Heart right ventricle (tissue), 16 donors: ENCODE measurements around the gene MAGED1. TPM values are rescaled to one million over a fixed set of nuclear protein-coding genes. Genes with fewer than 3 reads are reported as not detected.

Experiments used
- ATAC-seq, 8 donors: fragments of 200-7000 bp; cut with Tn5 transposase; one replicate each; pipeline ENCODE4 v1.9.1; 2020; ENCODE audit warnings: mild to moderate bottlenecking in 8 of 8, moderate library complexity in 8 of 8, moderate number of reproducible peaks in 1 of 8
- DNase-seq, 2 donors: peaks; one replicate each; pipeline ENCODE4 v3.0.0-alpha.2; 2020
- H3K27ac ChIP-seq, 10 donors: fragments of 200-600 bp; sonication (generic) in 2 of 10; one replicate each; pipeline versions ENCODE4 v1.5.0 to v1.8.0; 2020 to 2022; ENCODE audit warnings: mild to moderate bottlenecking in 3 of 10
- H3K27me3 ChIP-seq, 7 donors: fragments of 200-600 bp; one replicate each; pipeline ENCODE4 v1.8.0; 2021 to 2022; ENCODE audit warnings: mild to moderate bottlenecking in 2 of 7
- H3K36me3 ChIP-seq, 9 donors: fragments of 200-600 bp; sonication (generic) in 1 of 9; one replicate each; pipeline versions ENCODE4 v1.5.0 to v1.8.0; 2020 to 2022; ENCODE audit warnings: mild to moderate bottlenecking in 2 of 9
- H3K4me1 ChIP-seq, 9 donors: fragments of 200-600 bp; sonication (generic) in 1 of 9; one replicate each; pipeline versions ENCODE4 v1.5.0 to v1.8.0; 2020 to 2022; ENCODE audit warnings: mild to moderate bottlenecking in 4 of 9
- H3K4me3 ChIP-seq, 10 donors: fragments of 200-600 bp; sonication (generic) in 2 of 10; one replicate each; pipeline versions ENCODE4 v1.5.0 to v1.8.0; 2020 to 2022; ENCODE audit warnings: mild to moderate bottlenecking in 7 of 10, moderate library complexity in 2 of 10
- H3K9me3 ChIP-seq, 11 donors: fragments of 200-600 bp in 10 of 11; sonication (generic) in 2 of 11; one replicate each; pipeline versions ENCODE4 v1.5.0 to v1.8.0; 2013 to 2022; ENCODE audit warnings: mild to moderate bottlenecking in 2 of 11, control low read depth in 1 of 11, moderate library complexity in 1 of 11
- WGBS, 2 donors: extraction: QIAGEN DNeasy Blood & Tissue Kit; methylation state at CpG; one replicate each; pipeline ENCODE4 v1.1.7; 2013; ENCODE audit warnings: inconsistent platforms in 1 of 2; 5-methylcytosine and 5-hydroxymethylcytosine counted together
- intact Hi-C, 10 donors: fragments of 100-400 bp; cut with DNase I; formaldehyde crosslinking; loops; one replicate each; pipeline versions ENCODE4 v1.11.1 to v1.14.2; 2022
- polyA plus RNA-seq, 2 donors: library from polyadenylated mRNA; stranded (reverse); fragments of 200-250 nt; gene quantifications; one replicate each; pipeline ENCODE4 v1.2.3, GENCODE V29; 2013
- total RNA-seq, 10 donors: library from RNA; stranded (reverse); fragmentation: NEBNext Ultra II Directional in 3 of 10; extraction: Animal tissue kit (Norgen Biotek cat#: 25700) in 3 of 10; gene quantifications; one replicate each; pipeline versions ENCODE4 v1.2.1 to v1.2.4, GENCODE V29; 2021 to 2023
- TF ChIP-seq, protein P1 (sequence below), 9 donors: fragments of 200-600 bp; sonication (generic) in 2 of 9; IDR thresholded peaks; one replicate each; pipeline versions ENCODE4 v1.5.0 to v1.8.0; 2021 to 2022; ENCODE audit warnings: antibody characterized with exemption in 9 of 9, mild to moderate bottlenecking in 5 of 9, moderate library complexity in 1 of 9
- donor health status: Arrhythmogenic right ventricular cardiomyopathy.
- donor health status: ischemic (EF 13 %, LVEDD 7.1; RV severe dilation, severe dysfunction).
- donor health status: healthy with polysubstance abuse.
- donor health status: DM: no; HTN: yes; CAD: no.
- donor health status: DM: no; HTN: no; CAD: no.
- donor health status: ischemic (EF 25% LVEDD 6.9; RV normal size, moderate dysfunction).
- donor health status: ischemic (EF 25% LVEDD 5.7; RV mildly dilated, moderate dysfunction).
- donor health status: healthy.
- donor health status: DM: yes; HTN: yes; CAD: no.
- donor health status: Ischemic cardiomyopathy.
- donor health status: ischemic (EF 35%, LVEDD 5.7; RV mildly dilated, moderate dysfunction).
- donor health status: nonischemic (EF 11% LVEDD 7.7; RV severe dilation, severe dysfunction).
- donor health status: DM: yes; HTN: yes; CAD: no.
- donor health status: PGD.
- donor health status: ischemic (EF 29% LVEDD 5.4; RV normal size, mild dysfunction).
- donor health status: nonischemic (EF 23%, LVEDD 6.1; RV moderate dilation, normal function).

MAGED1 gene
- total and polyA plus RNA-seq, 12 donors = 13.8 to 103 (median 81.1) TPM

GRCh38 chrX:51852096-51852495, 41.3 kb upstream of the MAGED1 start:
- TF ChIP-seq, protein P1, sequence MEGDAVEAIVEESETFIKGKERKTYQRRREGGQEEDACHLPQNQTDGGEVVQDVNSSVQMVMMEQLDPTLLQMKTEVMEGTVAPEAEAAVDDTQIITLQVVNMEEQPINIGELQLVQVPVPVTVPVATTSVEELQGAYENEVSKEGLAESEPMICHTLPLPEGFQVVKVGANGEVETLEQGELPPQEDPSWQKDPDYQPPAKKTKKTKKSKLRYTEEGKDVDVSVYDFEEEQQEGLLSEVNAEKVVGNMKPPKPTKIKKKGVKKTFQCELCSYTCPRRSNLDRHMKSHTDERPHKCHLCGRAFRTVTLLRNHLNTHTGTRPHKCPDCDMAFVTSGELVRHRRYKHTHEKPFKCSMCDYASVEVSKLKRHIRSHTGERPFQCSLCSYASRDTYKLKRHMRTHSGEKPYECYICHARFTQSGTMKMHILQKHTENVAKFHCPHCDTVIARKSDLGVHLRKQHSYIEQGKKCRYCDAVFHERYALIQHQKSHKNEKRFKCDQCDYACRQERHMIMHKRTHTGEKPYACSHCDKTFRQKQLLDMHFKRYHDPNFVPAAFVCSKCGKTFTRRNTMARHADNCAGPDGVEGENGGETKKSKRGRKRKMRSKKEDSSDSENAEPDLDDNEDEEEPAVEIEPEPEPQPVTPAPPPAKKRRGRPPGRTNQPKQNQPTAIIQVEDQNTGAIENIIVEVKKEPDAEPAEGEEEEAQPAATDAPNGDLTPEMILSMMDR (IDR thresholded peaks at IDR 0.05) = no peak
- no peaks in the 10 kb centered on the region for H3K4me1 ChIP-seq
- no peak overlapping the region for H3K4me3 ChIP-seq
- ATAC-seq (no peak), DNase-seq (no peak)
- WGBS, 2 donors = 53 to 71% methylated on average over 1 of the region's 1 CpG
- no peak overlapping the region for H3K27ac ChIP-seq
- no peaks in the 10 kb centered on the region for H3K27me3 ChIP-seq
- intact Hi-C loops = no loop called here
- peaks cover 0 to 6% (median 0%) of the 10 kb centered on the region in 9 donors for H3K36me3 ChIP-seq
- peaks cover 0 to 16% (median 1%) of the 10 kb centered on the region in 11 donors for H3K9me3 ChIP-seq

- peaks cover 0 to 22% (median 4%) of the 10 kb centered on the region in 11 donors for H3K9me3 ChIP-seq
- intact Hi-C loops = no loop called here
- no peaks in the 10 kb centered on the region for H3K27me3 ChIP-seq
- DNase-seq (no peak), ATAC-seq (no peak)
- H3K36me3 ChIP-seq = peaks cover 0 to 6% (median 0%) of the 10 kb centered on the region in 9 donors
- TF ChIP-seq, protein P1 (IDR thresholded peaks at IDR 0.05) = no peak
- H3K27ac ChIP-seq = no peak overlapping the region
- 91 to 92% methylated on average over 3 of the region's 3 CpGs for WGBS, 2 donors
- H3K4me1 ChIP-seq = no peaks in the 10 kb centered on the region
- no peak overlapping the region for H3K4me3 ChIP-seq
These were observed 40.8 kb upstream of the MAGED1 start for GRCh38 chrX:51852621-51853020.

DNA sequence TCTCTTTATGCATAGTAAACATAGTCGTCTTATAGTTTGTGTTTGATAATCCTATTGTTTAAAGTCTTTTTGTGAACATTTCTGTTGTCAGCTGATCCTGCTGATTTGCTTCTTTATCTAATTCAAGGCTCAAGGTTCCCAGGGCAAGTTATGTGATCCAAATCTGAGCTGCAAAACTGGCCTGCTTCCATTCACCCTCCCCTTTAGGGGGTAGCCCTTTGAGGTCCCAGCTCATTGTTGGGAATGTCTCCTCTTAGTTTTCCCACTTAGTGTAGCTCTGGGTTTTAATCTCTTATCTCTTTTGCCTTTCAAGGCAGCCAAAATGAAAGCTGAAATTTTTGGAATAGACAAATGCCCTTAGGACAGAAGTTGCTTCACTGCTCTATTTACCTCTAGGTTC, 40.2 kb upstream of the MAGED1 start:
- intact Hi-C loops = no loop called here
- peaks cover 0 to 6% (median 0%) of the 10 kb centered on the region in 9 donors for H3K36me3 ChIP-seq
- H3K27me3 ChIP-seq = no peaks in the 10 kb centered on the region
- no peaks in the 10 kb centered on the region for H3K4me1 ChIP-seq
- peaks cover 0 to 28% (median 4%) of the 10 kb centered on the region in 11 donors for H3K9me3 ChIP-seq
- H3K4me3 ChIP-seq = no peak overlapping the region
- TF ChIP-seq, protein P1 (IDR thresholded peaks at IDR 0.05) = no peak
- ATAC-seq (no peak), DNase-seq (no peak)
- 53 to 58% methylated on average over 1 of the region's 1 CpG for WGBS, 2 donors
- H3K27ac ChIP-seq = no peak overlapping the region

DNA sequence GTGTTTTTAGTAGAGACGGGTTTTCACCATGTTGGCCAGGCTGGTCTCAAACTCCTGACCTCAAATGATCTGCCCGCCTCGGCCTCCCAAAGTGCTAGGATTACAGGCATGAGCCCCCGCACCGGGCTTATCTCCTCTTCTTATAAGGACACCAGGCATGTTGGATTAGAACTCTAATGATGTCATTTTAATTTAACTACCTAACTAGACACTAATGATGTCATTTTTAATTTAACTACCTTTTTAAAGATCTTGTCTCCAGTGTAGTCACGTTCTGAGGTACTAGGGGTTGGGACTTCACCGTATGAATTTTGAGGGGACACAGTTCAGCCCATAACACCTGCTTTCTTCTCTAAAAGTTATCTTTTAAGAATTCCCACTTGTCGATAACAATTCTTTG, 37.7 kb upstream of the MAGED1 start:
- H3K27me3 ChIP-seq = no peaks in the 10 kb centered on the region
- H3K36me3 ChIP-seq = peaks cover 0 to 6% (median 0%) of the 10 kb centered on the region in 9 donors
- TF ChIP-seq, protein P1 (IDR thresholded peaks at IDR 0.05) = no peak
- no peak overlapping the region for H3K4me3 ChIP-seq
- no peaks in the 10 kb centered on the region for H3K4me1 ChIP-seq
- intact Hi-C loops = no loop called here
- no peak for DNase-seq
- no peak overlapping the region for H3K27ac ChIP-seq
- no peak for ATAC-seq
- WGBS, 2 donors = 95 to 98% methylated on average over 8 of the region's 8 CpGs
- peaks cover 0 to 31% (median 4%) of the 10 kb centered on the region in 11 donors for H3K9me3 ChIP-seq
